H1 (cell line): Measurements from ENCODE around the gene DAO. TPM values are rescaled to one million over a fixed set of nuclear protein-coding genes. Genes with fewer than 3 reads are reported as not detected.

Experiments
- BACH1 ChIP-seq: IDR thresholded peaks from 2 replicates; pipeline ENCODE4 v1.6.1; 2012; ENCODE audit warnings: low read length, improper control_type of control experiment
- CBX5 ChIP-seq: fragments of 300-800, 300-1000 bp; sonication (generic); IDR thresholded peaks from 2 replicates; pipeline ENCODE4 v1.7.1; 2016; ENCODE audit warnings: antibody characterized with exemption, low read length, low read depth
- TCF12 ChIP-seq: IDR thresholded peaks from 2 replicates; pipeline ENCODE4 v1.6.1; 2011; ENCODE audit warnings: low read depth, mild to moderate bottlenecking, low read length
- ZNF274 ChIP-seq: IDR thresholded peaks from 2 replicates; pipeline ENCODE4 v1.7.0; 2012; ENCODE audit warnings: low read length, borderline replicate concordance; ENCODE audit errors: extremely low read depth
- polyA plus RNA-seq, 7 experiments: library from polyadenylated mRNA; depleted of rRNA in 3 of 7; stranded (reverse) in 5 of 7; unstranded in 2 of 7; fragments of >200 nt in 5 of 7; fragments of 200-250 nt in 2 of 7; gene quantifications; 1 replicate in 5 of 7; 2 replicates in 1 of 7; 4 replicates in 1 of 7; pipeline versions ENCODE4 v1.2.1 to v1.2.3, GENCODE V29; 2011 to 2013; ENCODE audit warnings: missing spikeins in 2 of 7, mixed read lengths in 2 of 7
- total RNA-seq: library from RNA; stranded (reverse); fragmentation: NEBNext Ultra II Directional; extraction: Animal tissue kit (Norgen Biotek cat#: 25700); gene quantifications from 2 replicates; pipeline ENCODE4 v1.2.1, GENCODE V29; 2021
- TF ChIP-seq, protein P1 (sequence below): fragments of 300-600 bp; sonication (generic); IDR thresholded peaks from 2 replicates; pipeline ENCODE4 v1.7.1; 2012; ENCODE audit warnings: low read length, moderate library complexity, mild to moderate bottlenecking, inconsistent platforms; ENCODE audit not compliant: insufficient replicate concordance
- TF ChIP-seq, protein P2 (sequence below), 3 experiments: IDR thresholded peaks; 1 replicate in 2 of 3; 2 replicates in 1 of 3; pipeline versions ENCODE4 v1.5.1 to v1.6.1; 2011; ENCODE audit warnings: low read length in 3 of 3, mild to moderate bottlenecking in 3 of 3, inconsistent platforms in 2 of 3, low read depth in 1 of 3, moderate library complexity in 1 of 3; ENCODE audit not compliant: insufficient read depth in 1 of 3; ENCODE audit errors: control extremely low read depth in 1 of 3
- TF ChIP-seq, protein P3 (sequence below): IDR thresholded peaks from 2 replicates; pipeline ENCODE4 v1.6.1; 2012; ENCODE audit warnings: inconsistent platforms

DAO gene
- total and polyA plus RNA-seq, 2 of the 8 experiments (the other 6 are each of a cell fraction or from before 2014, with no cell fraction given), result not detected

DNA sequence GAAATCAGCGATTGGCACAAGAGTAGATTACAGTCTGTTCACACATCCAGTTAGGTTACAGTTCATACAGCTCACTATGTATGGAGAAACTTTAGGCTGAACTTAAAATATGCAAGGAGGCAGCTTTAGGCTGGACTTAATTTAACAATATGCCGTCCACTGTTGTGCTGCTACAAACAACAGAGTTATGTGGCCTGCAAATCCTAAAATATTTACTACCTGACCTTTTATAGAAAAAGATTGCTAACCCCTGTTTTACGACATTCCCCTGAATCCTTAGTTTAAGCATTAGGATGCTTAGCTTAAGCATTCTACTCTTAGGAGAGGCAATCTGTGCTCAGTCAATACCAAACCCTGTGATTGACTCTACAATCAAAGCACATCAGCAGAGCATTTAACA is 50.9 kb downstream of the DAO start (continued):
- TF ChIP-seq, protein P1, sequence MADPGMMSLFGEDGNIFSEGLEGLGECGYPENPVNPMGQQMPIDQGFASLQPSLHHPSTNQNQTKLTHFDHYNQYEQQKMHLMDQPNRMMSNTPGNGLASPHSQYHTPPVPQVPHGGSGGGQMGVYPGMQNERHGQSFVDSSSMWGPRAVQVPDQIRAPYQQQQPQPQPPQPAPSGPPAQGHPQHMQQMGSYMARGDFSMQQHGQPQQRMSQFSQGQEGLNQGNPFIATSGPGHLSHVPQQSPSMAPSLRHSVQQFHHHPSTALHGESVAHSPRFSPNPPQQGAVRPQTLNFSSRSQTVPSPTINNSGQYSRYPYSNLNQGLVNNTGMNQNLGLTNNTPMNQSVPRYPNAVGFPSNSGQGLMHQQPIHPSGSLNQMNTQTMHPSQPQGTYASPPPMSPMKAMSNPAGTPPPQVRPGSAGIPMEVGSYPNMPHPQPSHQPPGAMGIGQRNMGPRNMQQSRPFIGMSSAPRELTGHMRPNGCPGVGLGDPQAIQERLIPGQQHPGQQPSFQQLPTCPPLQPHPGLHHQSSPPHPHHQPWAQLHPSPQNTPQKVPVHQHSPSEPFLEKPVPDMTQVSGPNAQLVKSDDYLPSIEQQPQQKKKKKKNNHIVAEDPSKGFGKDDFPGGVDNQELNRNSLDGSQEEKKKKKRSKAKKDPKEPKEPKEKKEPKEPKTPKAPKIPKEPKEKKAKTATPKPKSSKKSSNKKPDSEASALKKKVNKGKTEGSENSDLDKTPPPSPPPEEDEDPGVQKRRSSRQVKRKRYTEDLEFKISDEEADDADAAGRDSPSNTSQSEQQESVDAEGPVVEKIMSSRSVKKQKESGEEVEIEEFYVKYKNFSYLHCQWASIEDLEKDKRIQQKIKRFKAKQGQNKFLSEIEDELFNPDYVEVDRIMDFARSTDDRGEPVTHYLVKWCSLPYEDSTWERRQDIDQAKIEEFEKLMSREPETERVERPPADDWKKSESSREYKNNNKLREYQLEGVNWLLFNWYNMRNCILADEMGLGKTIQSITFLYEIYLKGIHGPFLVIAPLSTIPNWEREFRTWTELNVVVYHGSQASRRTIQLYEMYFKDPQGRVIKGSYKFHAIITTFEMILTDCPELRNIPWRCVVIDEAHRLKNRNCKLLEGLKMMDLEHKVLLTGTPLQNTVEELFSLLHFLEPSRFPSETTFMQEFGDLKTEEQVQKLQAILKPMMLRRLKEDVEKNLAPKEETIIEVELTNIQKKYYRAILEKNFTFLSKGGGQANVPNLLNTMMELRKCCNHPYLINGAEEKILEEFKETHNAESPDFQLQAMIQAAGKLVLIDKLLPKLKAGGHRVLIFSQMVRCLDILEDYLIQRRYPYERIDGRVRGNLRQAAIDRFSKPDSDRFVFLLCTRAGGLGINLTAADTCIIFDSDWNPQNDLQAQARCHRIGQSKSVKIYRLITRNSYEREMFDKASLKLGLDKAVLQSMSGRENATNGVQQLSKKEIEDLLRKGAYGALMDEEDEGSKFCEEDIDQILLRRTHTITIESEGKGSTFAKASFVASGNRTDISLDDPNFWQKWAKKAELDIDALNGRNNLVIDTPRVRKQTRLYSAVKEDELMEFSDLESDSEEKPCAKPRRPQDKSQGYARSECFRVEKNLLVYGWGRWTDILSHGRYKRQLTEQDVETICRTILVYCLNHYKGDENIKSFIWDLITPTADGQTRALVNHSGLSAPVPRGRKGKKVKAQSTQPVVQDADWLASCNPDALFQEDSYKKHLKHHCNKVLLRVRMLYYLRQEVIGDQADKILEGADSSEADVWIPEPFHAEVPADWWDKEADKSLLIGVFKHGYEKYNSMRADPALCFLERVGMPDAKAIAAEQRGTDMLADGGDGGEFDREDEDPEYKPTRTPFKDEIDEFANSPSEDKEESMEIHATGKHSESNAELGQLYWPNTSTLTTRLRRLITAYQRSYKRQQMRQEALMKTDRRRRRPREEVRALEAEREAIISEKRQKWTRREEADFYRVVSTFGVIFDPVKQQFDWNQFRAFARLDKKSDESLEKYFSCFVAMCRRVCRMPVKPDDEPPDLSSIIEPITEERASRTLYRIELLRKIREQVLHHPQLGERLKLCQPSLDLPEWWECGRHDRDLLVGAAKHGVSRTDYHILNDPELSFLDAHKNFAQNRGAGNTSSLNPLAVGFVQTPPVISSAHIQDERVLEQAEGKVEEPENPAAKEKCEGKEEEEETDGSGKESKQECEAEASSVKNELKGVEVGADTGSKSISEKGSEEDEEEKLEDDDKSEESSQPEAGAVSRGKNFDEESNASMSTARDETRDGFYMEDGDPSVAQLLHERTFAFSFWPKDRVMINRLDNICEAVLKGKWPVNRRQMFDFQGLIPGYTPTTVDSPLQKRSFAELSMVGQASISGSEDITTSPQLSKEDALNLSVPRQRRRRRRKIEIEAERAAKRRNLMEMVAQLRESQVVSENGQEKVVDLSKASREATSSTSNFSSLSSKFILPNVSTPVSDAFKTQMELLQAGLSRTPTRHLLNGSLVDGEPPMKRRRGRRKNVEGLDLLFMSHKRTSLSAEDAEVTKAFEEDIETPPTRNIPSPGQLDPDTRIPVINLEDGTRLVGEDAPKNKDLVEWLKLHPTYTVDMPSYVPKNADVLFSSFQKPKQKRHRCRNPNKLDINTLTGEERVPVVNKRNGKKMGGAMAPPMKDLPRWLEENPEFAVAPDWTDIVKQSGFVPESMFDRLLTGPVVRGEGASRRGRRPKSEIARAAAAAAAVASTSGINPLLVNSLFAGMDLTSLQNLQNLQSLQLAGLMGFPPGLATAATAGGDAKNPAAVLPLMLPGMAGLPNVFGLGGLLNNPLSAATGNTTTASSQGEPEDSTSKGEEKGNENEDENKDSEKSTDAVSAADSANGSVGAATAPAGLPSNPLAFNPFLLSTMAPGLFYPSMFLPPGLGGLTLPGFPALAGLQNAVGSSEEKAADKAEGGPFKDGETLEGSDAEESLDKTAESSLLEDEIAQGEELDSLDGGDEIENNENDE, result no peak
- TF ChIP-seq TCF12, result no peak
- no peak for TF ChIP-seq BACH1
- TF ChIP-seq, protein P2, sequence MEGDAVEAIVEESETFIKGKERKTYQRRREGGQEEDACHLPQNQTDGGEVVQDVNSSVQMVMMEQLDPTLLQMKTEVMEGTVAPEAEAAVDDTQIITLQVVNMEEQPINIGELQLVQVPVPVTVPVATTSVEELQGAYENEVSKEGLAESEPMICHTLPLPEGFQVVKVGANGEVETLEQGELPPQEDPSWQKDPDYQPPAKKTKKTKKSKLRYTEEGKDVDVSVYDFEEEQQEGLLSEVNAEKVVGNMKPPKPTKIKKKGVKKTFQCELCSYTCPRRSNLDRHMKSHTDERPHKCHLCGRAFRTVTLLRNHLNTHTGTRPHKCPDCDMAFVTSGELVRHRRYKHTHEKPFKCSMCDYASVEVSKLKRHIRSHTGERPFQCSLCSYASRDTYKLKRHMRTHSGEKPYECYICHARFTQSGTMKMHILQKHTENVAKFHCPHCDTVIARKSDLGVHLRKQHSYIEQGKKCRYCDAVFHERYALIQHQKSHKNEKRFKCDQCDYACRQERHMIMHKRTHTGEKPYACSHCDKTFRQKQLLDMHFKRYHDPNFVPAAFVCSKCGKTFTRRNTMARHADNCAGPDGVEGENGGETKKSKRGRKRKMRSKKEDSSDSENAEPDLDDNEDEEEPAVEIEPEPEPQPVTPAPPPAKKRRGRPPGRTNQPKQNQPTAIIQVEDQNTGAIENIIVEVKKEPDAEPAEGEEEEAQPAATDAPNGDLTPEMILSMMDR (IDR thresholded peaks at IDR 0.05; ENCODE audit: control extremely low read depth in 1 of 3, insufficient read depth in 1 of 3, low read depth in 1 of 3, low read length in 3 of 3), result no peak
- no peak for TF ChIP-seq CBX5
- TF ChIP-seq ZNF274, result no peak
- TF ChIP-seq, protein P3, sequence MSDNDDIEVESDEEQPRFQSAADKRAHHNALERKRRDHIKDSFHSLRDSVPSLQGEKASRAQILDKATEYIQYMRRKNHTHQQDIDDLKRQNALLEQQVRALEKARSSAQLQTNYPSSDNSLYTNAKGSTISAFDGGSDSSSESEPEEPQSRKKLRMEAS, result no peak
